ENCODE results near the gene RPLP1. TPM values are rescaled to one million over a fixed set of nuclear protein-coding genes. Genes with fewer than 3 reads are reported as not detected.

Gene RPLP1
- total and polyA plus RNA-seq, 7 donors: 1,471 to 2,538 (median 1,985) TPM

DNA sequence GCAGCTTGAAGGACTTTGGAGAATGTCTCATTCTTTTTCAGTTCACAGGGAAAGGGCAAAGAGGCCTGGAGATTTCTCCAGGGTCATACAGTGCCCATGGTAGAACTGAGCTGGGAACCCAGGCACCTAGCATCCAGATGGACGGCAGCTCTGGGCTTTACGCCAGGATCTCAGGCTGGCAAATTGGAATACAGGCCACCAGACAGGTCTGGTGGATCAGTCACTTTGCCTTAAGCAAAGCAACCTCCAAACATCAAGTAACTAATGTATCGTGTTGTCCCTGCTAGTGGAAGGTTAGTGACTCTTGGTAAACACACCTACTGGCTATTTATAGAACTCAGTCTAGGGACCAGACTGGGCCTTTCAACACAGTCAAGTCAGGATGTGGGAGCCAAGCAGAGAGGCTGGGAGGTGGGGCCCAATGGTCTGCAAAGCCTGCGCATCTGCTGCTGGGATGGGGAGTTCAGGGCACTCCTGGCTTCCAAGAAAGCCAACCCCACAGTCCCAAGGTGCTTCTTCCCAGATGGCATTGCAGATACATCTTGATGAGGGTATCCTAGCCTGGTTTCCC is 30.2 kb downstream of the RPLP1 start:
- TF ChIP-seq, protein P1, sequence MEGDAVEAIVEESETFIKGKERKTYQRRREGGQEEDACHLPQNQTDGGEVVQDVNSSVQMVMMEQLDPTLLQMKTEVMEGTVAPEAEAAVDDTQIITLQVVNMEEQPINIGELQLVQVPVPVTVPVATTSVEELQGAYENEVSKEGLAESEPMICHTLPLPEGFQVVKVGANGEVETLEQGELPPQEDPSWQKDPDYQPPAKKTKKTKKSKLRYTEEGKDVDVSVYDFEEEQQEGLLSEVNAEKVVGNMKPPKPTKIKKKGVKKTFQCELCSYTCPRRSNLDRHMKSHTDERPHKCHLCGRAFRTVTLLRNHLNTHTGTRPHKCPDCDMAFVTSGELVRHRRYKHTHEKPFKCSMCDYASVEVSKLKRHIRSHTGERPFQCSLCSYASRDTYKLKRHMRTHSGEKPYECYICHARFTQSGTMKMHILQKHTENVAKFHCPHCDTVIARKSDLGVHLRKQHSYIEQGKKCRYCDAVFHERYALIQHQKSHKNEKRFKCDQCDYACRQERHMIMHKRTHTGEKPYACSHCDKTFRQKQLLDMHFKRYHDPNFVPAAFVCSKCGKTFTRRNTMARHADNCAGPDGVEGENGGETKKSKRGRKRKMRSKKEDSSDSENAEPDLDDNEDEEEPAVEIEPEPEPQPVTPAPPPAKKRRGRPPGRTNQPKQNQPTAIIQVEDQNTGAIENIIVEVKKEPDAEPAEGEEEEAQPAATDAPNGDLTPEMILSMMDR (IDR thresholded peaks at IDR 0.05): no peak
- H3K9me3 ChIP-seq: no peaks in the 10 kb centered on the region
- intact Hi-C loops (cut with DNase I): no loop called here
- no peaks in the 10 kb centered on the region for H3K27me3 ChIP-seq (ENCODE audit: insufficient read depth in 3 of 3, low read length in 2 of 3)
- peak in 1 of 4 donors; percentile 57 for ATAC-seq
- H3K27ac ChIP-seq: no peak overlapping the region
- DNase-seq: no peak
- H3K4me3 ChIP-seq: no peak overlapping the region
- no peaks in the 10 kb centered on the region for H3K36me3 ChIP-seq (ENCODE audit: insufficient read depth in 1 of 2, low read depth in 1 of 2)
- no peaks in the 10 kb centered on the region for H3K4me1 ChIP-seq
- WGBS, 3 donors: 73 to 90% (median 77%) methylated on average over 4 of the region's 4 CpGs

DNA sequence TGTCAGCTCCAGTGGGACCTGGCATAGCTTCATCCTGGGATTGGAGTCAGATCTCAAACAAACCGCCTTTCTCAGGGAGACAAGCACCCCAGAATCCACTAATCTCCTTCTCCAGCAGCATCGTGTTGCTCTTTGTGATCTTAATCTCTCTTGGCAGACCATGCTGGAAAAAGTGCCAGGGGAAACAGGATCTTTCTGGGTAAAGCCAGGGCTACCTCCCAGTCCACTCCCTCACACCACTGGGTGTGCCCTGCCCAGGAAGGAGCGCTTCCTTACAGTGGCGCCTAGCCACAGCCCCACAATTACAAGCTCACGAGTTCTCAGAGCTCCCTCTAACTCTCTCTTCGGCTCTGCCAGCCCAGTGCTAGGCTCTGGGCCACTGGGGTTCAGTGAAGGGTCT is 32.2 kb downstream of the RPLP1 start:
- intact Hi-C loops (cut with DNase I): no loop called here
- Histone ChIP-seq H3K4me1 (no peaks in the 10 kb centered on the region), H3K36me3 (ENCODE audit: insufficient read depth in 1 of 2, low read depth in 1 of 2) (no peaks in the 10 kb centered on the region), H3K9me3 (no peaks in the 10 kb centered on the region), H3K4me3 (no peak overlapping the region), H3K27ac (no peak overlapping the region), H3K27me3 (ENCODE audit: insufficient read depth in 3 of 3, low read length in 2 of 3) (no peaks in the 10 kb centered on the region)
- DNase-seq (no peak), ATAC-seq (peak; percentile 46 to 81 (median 58))
- TF ChIP-seq, protein P1 (IDR thresholded peaks at IDR 0.05): no peak
- 30 to 33% (median 32%) methylated on average over 6 of the region's 6 CpGs for whole genome bisulfite sequencing, 3 donors

DNA sequence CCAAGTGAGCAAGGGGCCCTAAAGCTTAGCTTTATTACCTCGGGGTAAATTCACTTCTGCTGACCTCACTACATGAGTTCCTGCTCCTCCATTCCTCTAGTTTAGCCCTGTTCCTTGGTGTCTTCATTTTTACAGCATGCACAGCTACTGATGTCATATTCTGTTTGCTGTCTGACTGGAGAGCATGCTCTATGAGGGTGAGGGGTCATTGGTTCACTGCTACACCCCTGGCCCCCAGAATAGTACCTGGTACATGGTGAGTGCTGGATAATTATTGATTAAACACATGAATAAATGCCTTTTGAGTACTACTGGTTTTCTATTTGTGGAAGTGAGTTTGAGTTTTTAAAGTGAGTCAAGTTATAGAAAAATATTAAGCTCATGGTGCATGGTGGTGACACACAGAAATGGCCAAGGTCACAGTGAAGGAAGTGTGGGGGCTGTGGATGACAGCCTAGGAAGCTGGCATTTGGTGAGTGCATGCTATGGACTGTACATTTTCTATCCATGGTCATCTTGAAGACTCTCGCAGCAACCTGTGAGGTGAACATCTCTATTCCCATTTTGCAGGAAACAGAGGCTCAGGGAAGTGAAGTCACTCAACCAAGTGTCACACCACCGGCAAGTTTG is 34.0 kb downstream of the RPLP1 start:
- no peak for ATAC-seq
- TF ChIP-seq, protein P1 (IDR thresholded peaks at IDR 0.05): no peak
- 88 to 92% (median 91%) methylated on average over 3 of the region's 3 CpGs for WGBS, 3 donors
- Histone ChIP-seq H3K27ac (no peak overlapping the region), H3K27me3 (ENCODE audit: insufficient read depth in 3 of 3, low read length in 2 of 3) (no peaks in the 10 kb centered on the region), H3K4me3 (no peak overlapping the region), H3K4me1 (no peaks in the 10 kb centered on the region), H3K36me3 (ENCODE audit: insufficient read depth in 1 of 2, low read depth in 1 of 2) (no peaks in the 10 kb centered on the region), H3K9me3 (no peaks in the 10 kb centered on the region)
- DNase-seq: no peak
- intact Hi-C loops (cut with DNase I): no loop called here

DNA sequence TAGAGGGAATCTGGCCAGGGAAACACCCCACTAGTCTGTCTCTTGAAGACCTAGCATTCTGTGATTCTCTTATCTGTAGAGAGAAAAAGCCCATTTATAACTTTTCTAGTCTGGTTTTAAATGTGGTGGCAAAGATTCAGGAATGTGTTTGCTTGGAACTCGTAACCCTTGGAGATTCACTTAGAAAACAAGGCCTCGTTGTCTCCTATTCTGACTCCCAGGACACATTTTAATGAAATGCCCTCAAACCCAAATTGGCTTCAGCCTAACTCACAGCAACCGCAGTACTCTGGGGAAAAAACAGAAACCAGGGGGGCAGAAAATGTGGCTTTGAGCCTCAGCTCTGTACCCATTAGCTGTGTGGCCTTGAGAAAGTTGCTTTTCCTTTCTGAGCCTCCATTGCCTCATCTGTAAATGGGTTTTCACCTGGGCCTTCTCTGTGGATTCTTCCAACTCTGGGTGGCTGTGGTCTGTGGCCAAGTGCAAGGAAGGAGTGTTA is 36.5 kb downstream of the RPLP1 start:
- H3K4me1 ChIP-seq: no peaks in the 10 kb centered on the region
- 65 to 75% (median 71%) methylated on average over 3 of the region's 3 CpGs for WGBS, 3 donors
- no peak overlapping the region for H3K4me3 ChIP-seq
- no peaks in the 10 kb centered on the region for H3K27me3 ChIP-seq (ENCODE audit: insufficient read depth in 3 of 3, low read length in 2 of 3)
- intact Hi-C loops (cut with DNase I): no loop called here
- no peaks in the 10 kb centered on the region for H3K36me3 ChIP-seq (ENCODE audit: insufficient read depth in 1 of 2, low read depth in 1 of 2)
- H3K27ac ChIP-seq: no peak overlapping the region
- peaks cover 4% of the 10 kb centered on the region for H3K9me3 ChIP-seq
- no peak for ATAC-seq
- no peak for DNase-seq
- TF ChIP-seq, protein P1 (IDR thresholded peaks at IDR 0.05): no peak
